Spleen (tissue), 7 donors: Measurements from ENCODE around the gene P2RY2.

Experiments used
- CTCF ChIP-seq, 11 experiments: fragments of 200-600 bp in 7 of 11; fragments of 450-650 bp in 4 of 11; sonication (generic) in 4 of 11; IDR thresholded peaks in 8 of 11; conservative IDR thresholded peaks in 3 of 11; 1 replicate in 7 of 11; 2 replicates in 4 of 11; pipeline versions ENCODE4 v1.4.0 to v1.8.0; 2016 to 2021; ENCODE audit warnings: antibody characterized with exemption in 11 of 11, inconsistent platforms in 4 of 11, mild to moderate bottlenecking in 1 of 11
- POLR2A ChIP-seq, 3 donors: fragments of 450-650 bp; IDR thresholded peaks; one replicate each; pipeline ENCODE4 v1.5.1; 2017; ENCODE audit warnings: antibody characterized with exemption in 3 of 3, mild to moderate bottlenecking in 1 of 3
- POLR2AphosphoS5 ChIP-seq, 3 donors: sonication (generic); formaldehyde crosslinking; IDR thresholded peaks; one replicate each; pipeline ENCODE4 v1.5.1; 2017; ENCODE audit warnings: antibody characterized with exemption in 3 of 3
- donor health status: DM: no; HTN: no; CAD: no; lungs with moderate emphysema.
- donor health status: DM: no; HTN: no; CAD: no.
- donor health status: DM: no; HTN: no; CAD: no.

DNA sequence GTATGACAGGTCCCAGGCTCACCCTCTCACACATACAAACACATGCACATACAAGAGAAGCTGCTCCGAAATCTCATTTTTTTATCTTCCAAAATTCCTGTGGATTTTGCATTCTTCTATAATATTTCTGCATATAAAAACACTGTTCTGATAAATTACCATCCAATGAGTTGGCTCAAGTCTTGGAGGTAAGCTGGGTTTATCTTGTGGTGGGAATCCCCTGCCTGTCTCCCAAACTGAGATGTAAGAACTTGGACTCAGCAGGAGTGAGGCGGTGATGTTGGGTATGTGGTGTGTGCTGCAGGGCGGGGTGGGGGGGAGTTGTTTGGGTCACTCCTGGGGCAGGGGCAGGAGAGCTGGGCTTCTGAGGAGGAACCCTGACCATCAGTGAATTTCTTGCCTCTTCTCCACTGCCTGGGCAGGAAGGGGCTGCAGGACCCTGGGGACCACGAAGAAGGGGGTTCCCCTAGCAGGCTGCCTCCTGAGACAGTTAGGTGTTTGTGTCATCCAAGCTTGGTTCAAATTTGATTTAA lies 47.3 kb downstream of the P2RY2 start:
- TF ChIP-seq CTCF (IDR thresholded peaks at IDR 0.05 in 8 of 11, conservative IDR thresholded peaks at IDR 0.05 in 3 of 11) (no peak), POLR2A (IDR thresholded peaks at IDR 0.05) (no peak), POLR2AphosphoS5 (IDR thresholded peaks at IDR 0.05) (no peak)
